ENCODE results near the gene RALGPS2. TPM values are rescaled to one million over a fixed set of nuclear protein-coding genes. Genes with fewer than 3 reads are reported as not detected.

The RALGPS2 gene
- total and polyA plus RNA-seq, 2 of the 13 experiments (the other 11 are each of a cell fraction or from before 2014, with no cell fraction given) = 15.6 to 36.0 TPM

DNA sequence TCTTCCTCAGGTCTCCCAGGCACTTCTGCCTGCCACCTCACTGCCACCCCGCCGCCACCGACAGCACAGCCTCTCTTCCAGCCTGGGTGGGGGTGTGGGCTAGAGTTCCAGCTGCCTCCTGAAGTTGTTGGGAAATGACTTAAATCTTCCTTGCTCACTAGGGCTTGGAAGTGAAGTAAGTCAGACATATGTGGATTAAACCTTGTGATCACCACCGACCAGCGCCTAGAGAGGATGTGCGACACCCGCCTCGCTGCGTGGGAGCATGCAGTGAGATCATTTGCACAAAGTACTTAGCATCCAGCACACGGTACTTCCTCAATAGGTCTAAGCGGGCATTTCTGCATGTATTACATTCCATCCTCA is 229.3 kb downstream of the RALGPS2 start:
- Histone ChIP-seq H3K27me3 (ENCODE audit: control insufficient read depth in 1 of 2, insufficient read depth in 2 of 2, low read length in 2 of 2) (no peaks in the 10 kb centered on the region; a peak in 1 of 5 replicates), H3K27ac (ENCODE audit: extremely low read length, insufficient read depth, low read length) (no peak overlapping the region), H3K4me1 (ENCODE audit: insufficient read depth, low read length) (peaks cover 63% of the 10 kb centered on the region), H2AFZ (ENCODE audit: low read length) (no peak overlapping the region), H3K4me2 (ENCODE audit: low read depth, low read length) (no peak overlapping the region), H4K20me1 (ENCODE audit: insufficient read depth, low read length) (no peaks in the 10 kb centered on the region), H3K4me3 (replicated peaks in 1 of 3; ENCODE audit: insufficient read depth in 1 of 3, low read depth in 2 of 3, low read length in 3 of 3) (no peak overlapping the region), H3K9me3 (ENCODE audit: low read length) (no peaks in the 10 kb centered on the region), H3K79me2 (ENCODE audit: insufficient read depth, low read length) (no peaks in the 10 kb centered on the region), H3K36me3 (replicated peaks in 1 of 2; ENCODE audit: control insufficient read depth in 1 of 2, insufficient read depth in 2 of 2, low read length in 2 of 2) (no peaks in the 10 kb centered on the region), H3K9ac (ENCODE audit: insufficient read depth, low read depth, low read length) (no peak overlapping the region)
- whole genome bisulfite sequencing (ENCODE audit: low lambda C conversion rate) = 94% methylated on average over 11 of the region's 11 CpGs
- TF ChIP-seq ZNF329 (CRISPR knock-in tag; IDR thresholded peaks at IDR 0.05; ENCODE audit: low read depth) (no peak), KMT2B (CRISPR knock-in tag; IDR thresholded peaks at IDR 0.05) (no peak), AGO2 (optimal IDR thresholded peaks at IDR 0.05; ENCODE audit: low read depth, low read length) (no peak), ZNF607 (CRISPR knock-in tag; IDR thresholded peaks at IDR 0.05; ENCODE audit: borderline replicate concordance) (no peak), ZNF350 (CRISPR knock-in tag; IDR thresholded peaks at IDR 0.05; ENCODE audit: borderline replicate concordance, low read depth) (no peak)
- BruUV-seq (replicated peaks) = no TSS peak
- ChIA-PET CTCF (ENCODE audit: low intra/inter-chr PET ratio, low total read pairs) (no interaction called here), POLR2A (no interaction called here)
- intact Hi-C loops (cut with micrococcal nuclease; ENCODE audit: unreplicated experiment) (no loop called here), in situ Hi-C loops (cut with HindIII; ENCODE audit: extremely low pct_ligation_motif_present, low pct_unique_long_range_greater_than_20kb) (no loop called here)
- no peak for ATAC-seq
- FAIRE-seq = no peak
- DNase-seq (ENCODE audit: low spot score) = no peak

DNA sequence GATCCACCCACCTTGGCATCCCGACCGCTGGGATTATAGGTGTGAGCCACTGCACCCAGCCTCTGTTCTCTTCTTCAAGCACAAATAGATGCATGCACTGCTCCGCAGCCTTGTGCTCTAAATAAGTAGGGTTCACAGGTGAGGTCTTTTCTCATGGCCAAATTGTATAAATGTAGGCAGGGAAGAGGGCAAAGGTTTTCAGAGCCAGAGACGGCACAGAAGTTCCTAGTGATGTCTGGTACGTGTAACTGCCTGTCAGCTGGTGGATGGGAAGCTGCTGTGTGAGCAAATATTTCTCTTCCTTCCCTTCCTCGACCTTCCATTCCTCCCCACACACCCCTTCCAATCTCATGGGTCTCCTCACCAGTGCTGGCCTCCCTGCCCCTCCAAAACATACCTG is 229.9 kb downstream of the RALGPS2 start:
- in situ Hi-C loops (cut with HindIII; ENCODE audit: extremely low pct_ligation_motif_present, low pct_unique_long_range_greater_than_20kb) (no loop called here), intact Hi-C loops (cut with micrococcal nuclease; ENCODE audit: unreplicated experiment) (no loop called here)
- POLR2A ChIA-PET = no interaction called here
- H3K9ac ChIP-seq (ENCODE audit: insufficient read depth, low read depth, low read length) = no peak overlapping the region
- CTCF ChIA-PET (ENCODE audit: low intra/inter-chr PET ratio, low total read pairs) = no interaction called here
- no peaks in the 10 kb centered on the region for H3K79me2 ChIP-seq (ENCODE audit: insufficient read depth, low read length)
- WGBS (ENCODE audit: low lambda C conversion rate) = 51% methylated on average over 6 of the region's 6 CpGs
- no peak overlapping the region for H2AFZ ChIP-seq (ENCODE audit: low read length)
- DNase-seq (ENCODE audit: low spot score) (no peak), FAIRE-seq (no peak), ATAC-seq (no peak)
- no peaks in the 10 kb centered on the region for H4K20me1 ChIP-seq (ENCODE audit: insufficient read depth, low read length)
- no TSS peak for BruUV-seq (replicated peaks)
- peaks cover 63% of the 10 kb centered on the region for H3K4me1 ChIP-seq (ENCODE audit: insufficient read depth, low read length)
- H3K27ac ChIP-seq (ENCODE audit: extremely low read length, insufficient read depth, low read length) = no peak overlapping the region
- no peak overlapping the region for H3K4me3 ChIP-seq (replicated peaks in 1 of 3; ENCODE audit: insufficient read depth in 1 of 3, low read depth in 2 of 3, low read length in 3 of 3)
- no peak overlapping the region for H3K4me2 ChIP-seq (ENCODE audit: low read depth, low read length)
- no peaks in the 10 kb centered on the region; a peak in 1 of 5 replicates for H3K27me3 ChIP-seq (ENCODE audit: control insufficient read depth in 1 of 2, insufficient read depth in 2 of 2, low read length in 2 of 2)
- no peaks in the 10 kb centered on the region for H3K36me3 ChIP-seq (replicated peaks in 1 of 2; ENCODE audit: control insufficient read depth in 1 of 2, insufficient read depth in 2 of 2, low read length in 2 of 2)
- H3K9me3 ChIP-seq (ENCODE audit: low read length) = no peaks in the 10 kb centered on the region
- TF ChIP-seq ZKSCAN1 (IDR thresholded peaks at IDR 0.05; ENCODE audit: low read length) (no peak), ZNF7 (CRISPR knock-in tag; IDR thresholded peaks at IDR 0.05) (peak; percentile 60; the same call in 1 of the 2 replicates), ZNF253 (CRISPR knock-in tag; IDR thresholded peaks at IDR 0.05; ENCODE audit: borderline replicate concordance) (no peak), THAP11 (CRISPR knock-in tag; IDR thresholded peaks at IDR 0.05) (no peak)
- TF ChIP-seq, protein P1, sequence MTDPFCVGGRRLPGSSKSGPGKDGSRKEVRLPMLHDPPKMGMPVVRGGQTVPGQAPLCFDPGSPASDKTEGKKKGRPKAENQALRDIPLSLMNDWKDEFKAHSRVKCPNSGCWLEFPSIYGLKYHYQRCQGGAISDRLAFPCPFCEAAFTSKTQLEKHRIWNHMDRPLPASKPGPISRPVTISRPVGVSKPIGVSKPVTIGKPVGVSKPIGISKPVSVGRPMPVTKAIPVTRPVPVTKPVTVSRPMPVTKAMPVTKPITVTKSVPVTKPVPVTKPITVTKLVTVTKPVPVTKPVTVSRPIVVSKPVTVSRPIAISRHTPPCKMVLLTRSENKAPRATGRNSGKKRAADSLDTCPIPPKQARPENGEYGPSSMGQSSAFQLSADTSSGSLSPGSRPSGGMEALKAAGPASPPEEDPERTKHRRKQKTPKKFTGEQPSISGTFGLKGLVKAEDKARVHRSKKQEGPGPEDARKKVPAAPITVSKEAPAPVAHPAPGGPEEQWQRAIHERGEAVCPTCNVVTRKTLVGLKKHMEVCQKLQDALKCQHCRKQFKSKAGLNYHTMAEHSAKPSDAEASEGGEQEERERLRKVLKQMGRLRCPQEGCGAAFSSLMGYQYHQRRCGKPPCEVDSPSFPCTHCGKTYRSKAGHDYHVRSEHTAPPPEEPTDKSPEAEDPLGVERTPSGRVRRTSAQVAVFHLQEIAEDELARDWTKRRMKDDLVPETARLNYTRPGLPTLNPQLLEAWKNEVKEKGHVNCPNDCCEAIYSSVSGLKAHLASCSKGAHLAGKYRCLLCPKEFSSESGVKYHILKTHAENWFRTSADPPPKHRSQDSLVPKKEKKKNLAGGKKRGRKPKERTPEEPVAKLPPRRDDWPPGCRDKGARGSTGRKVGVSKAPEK (CRISPR knock-in tag; IDR thresholded peaks at IDR 0.05; ENCODE audit: borderline replicate concordance) = no peak
- TF ChIP-seq, protein P2, sequence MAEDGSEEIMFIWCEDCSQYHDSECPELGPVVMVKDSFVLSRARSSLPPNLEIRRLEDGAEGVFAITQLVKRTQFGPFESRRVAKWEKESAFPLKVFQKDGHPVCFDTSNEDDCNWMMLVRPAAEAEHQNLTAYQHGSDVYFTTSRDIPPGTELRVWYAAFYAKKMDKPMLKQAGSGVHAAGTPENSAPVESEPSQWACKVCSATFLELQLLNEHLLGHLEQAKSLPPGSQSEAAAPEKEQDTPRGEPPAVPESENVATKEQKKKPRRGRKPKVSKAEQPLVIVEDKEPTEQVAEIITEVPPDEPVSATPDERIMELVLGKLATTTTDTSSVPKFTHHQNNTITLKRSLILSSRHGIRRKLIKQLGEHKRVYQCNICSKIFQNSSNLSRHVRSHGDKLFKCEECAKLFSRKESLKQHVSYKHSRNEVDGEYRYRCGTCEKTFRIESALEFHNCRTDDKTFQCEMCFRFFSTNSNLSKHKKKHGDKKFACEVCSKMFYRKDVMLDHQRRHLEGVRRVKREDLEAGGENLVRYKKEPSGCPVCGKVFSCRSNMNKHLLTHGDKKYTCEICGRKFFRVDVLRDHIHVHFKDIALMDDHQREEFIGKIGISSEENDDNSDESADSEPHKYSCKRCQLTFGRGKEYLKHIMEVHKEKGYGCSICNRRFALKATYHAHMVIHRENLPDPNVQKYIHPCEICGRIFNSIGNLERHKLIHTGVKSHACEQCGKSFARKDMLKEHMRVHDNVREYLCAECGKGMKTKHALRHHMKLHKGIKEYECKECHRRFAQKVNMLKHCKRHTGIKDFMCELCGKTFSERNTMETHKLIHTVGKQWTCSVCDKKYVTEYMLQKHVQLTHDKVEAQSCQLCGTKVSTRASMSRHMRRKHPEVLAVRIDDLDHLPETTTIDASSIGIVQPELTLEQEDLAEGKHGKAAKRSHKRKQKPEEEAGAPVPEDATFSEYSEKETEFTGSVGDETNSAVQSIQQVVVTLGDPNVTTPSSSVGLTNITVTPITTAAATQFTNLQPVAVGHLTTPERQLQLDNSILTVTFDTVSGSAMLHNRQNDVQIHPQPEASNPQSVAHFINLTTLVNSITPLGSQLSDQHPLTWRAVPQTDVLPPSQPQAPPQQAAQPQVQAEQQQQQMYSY (CRISPR knock-in tag; IDR thresholded peaks at IDR 0.05) = no peak

All from HepG2 (cell line).